Measurements from ENCODE around the gene RPL31.

RPL31 gene

DNA sequence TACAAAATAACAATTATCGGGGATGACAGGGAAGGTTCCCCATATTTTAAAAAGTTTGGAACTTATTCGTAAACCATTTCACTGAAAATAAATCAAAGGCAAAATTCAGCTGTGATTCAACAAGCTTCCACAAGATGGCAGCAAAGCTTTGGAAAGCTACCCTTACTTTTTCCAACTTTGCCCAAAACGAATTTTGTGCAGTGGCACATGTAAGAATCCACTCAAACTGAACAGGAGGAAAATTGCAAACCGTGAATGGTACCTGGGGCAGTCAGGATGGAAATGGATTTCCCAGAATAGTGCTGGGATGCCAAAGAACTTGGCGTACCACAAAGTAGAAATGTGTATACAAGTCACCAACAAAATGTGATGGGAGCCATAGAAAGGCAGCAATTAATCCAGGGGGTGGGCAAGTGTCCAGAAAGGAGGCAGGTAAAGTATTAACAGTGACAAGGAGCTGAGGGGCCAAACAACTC, 10.7 kb downstream of the RPL31 start:
- peak in 21 of 42 donors; percentile 21 to 85 (median 55) for DNase-seq
- intact Hi-C loops (cut with DNase I): loop anchor here (2.0 to 5.0 kb wide), 2 partner anchors 140 to 195 kb away; no protein-coding TSS in a partner anchor

DNA sequence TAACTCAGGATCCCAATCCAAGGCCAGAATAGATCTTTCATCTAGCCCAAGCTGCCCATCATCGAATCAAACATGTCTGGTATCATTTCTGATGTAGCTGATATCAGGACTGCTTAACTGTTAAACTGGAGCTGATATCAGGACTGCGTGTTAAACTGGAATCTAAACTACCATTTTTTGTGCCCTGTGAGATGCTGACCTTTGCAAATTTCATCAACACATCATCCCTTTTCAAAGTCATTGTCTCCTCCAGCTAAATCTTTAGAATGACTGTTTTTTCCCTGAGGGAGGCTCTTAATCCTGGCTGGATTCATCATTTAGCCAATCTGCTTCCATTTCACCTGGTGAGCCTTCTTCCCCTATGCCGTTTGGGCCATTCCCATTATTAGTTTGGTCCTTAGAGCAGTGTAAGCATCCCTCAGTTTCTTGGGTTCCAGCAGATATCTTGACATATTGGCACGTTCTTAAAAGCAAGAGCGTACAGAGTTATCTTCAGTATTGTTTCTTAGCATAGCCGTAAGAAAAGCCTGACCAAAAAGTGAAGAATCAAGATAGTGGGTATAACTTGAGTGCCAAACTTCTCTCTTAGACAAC, 12.3 kb downstream of the RPL31 start:
- intact Hi-C loops (cut with DNase I): loop anchor here (5.0 kb wide), 1 partner anchor 193 kb away; no protein-coding TSS in a partner anchor
- no peak for DNase-seq

DNA sequence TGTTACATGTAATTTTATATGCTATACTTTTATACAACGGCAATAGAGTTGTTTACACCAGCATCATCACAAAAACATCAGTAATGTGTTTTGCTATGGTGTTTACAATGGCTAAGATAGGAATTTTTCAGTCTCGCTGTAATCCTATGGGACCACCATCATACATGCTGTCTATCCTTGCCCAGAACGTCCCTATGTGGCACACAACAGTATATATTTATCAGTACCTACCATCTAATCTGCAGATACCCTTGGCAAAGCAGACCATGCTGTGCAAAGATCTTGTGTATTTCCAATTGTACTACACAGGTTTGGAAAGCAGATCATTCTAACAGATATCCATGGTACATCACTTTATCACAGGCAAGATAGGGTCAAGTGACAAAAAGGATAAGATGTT, 15.3 kb downstream of the RPL31 start:
- intact Hi-C loops (cut with DNase I): no loop called here

DNA sequence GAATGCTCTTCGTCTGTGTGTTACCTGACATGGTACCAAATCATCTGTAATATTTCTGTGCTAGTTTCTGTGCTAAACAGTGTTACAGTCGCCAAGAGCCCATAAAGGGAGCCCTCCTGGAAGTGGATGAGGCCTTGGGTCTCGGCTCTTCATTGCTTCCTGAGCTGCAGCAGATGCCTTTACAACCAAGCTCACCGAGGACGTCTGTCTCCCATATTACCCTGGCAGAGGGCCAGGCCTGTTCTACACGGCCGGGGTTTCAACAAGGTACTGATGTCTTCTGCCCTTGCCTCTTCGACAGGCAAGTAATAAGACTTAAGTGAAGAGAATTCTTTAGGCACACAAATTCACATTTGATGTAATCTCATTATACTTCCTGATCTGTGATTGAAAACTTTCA, 16.8 kb downstream of the RPL31 start:
- peak in 2 of 42 donors; percentile 6 to 43 for DNase-seq
- intact Hi-C loops (cut with DNase I): no loop called here

More for the DNA sequence above, 15.3 kb downstream of the RPL31 start:
- no peak for DNase-seq

DNA sequence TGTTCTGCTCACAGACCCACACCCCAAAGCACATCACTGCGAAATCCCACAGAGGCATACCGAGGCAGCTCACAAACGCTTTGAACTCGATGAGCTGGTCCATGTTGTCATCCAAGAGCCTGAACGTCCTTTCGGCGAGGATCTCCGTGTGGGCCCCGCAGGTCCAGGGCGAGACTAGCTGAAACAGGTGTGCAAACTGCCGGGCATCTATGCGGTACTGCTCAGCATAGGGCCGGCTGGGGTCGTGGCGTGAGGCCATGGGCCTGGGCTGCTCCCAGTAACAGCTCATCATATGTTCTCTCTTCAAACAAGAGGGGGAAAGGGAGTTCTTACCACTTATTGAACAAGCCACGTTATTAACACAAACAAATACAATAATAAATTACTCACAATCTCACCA, 20.1 kb downstream of the RPL31 start:
- peak in 4 of 42 donors; percentile 8 to 41 (median 28) for DNase-seq
- intact Hi-C loops (cut with DNase I): no loop called here

DNA sequence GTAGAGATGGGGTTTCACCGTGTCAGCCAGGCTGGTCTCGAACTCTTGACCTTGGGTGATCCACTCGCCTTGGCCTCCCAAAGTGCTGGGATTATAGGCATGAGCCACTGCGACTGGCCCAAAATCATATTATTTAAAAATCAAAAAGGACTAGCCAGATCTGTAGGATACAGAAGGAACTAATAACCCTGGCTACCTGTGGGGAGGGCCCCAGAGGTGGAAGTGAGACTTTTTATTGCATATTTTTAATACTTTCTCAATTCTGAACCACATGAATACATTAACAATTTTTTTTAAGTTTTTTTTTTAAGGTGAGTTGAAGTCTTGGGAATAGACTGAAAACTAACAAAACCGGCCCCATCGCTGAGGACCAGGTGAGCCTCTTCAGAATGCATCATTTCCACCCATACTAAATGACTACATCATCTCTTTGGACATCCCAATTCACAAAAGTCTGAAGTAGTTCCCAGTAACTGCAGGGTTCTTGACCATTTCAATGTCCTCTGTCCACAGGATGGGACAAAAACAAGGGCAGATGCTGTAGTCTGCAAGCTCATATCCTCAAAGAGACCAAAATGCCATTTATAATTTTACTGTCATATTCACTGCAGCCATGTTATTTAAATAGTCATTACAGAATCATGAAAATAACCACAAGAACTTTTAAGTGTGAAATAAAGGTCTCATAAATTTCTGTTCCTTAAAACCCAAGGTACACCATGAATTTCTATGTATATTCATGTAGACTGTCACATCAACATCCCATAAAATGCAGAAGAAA, 21.4 kb downstream of the RPL31 start:
- DNase-seq: peak in 1 of 42 donors; percentile 8
- intact Hi-C loops (cut with DNase I): no loop called here

DNA sequence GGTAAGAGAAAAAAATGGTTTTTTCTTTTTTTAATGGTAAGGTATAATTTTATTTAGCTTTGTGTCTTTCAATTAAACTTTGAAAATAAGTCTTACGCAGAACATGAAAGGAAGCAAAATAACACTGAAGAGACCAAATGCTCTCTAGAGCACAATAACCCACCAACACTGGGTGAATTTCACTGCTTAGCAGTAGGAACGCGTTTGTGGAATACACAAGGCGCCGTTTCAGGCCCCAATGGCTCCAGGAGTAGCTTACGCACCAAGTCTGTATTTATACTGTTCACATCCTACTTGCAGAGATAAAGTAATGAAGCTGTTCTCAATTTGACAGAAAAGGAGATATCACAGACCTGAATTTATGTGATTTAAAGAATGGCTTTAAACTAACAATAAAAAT, 23.5 kb downstream of the RPL31 start:
- peak in 1 of 42 donors; percentile 2 for DNase-seq
- intact Hi-C loops (cut with DNase I): no loop called here

DNA sequence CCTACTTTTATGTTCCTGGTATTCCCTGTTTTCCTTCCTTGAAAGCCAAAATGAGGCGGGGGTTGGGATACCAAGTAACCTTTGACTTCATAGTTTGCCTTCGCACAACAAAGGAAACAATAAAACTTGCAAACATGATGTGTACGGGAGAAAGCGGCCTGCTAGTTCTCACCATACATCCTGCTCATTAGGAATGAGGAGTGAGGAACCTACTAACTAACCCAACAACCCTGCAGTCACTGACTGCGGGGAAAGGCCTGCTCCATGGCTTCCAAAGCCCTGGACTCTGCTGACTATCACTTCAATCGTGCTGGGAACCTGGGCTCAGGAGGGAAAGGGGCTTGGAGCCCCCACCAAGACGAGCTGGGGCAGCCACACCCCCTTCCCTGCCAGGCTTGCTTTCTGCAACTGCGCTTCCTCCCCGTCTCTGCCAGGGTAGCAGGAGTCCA, 24.2 kb downstream of the RPL31 start:
- DNase-seq: no peak
- intact Hi-C loops (cut with DNase I): no loop called here

DNA sequence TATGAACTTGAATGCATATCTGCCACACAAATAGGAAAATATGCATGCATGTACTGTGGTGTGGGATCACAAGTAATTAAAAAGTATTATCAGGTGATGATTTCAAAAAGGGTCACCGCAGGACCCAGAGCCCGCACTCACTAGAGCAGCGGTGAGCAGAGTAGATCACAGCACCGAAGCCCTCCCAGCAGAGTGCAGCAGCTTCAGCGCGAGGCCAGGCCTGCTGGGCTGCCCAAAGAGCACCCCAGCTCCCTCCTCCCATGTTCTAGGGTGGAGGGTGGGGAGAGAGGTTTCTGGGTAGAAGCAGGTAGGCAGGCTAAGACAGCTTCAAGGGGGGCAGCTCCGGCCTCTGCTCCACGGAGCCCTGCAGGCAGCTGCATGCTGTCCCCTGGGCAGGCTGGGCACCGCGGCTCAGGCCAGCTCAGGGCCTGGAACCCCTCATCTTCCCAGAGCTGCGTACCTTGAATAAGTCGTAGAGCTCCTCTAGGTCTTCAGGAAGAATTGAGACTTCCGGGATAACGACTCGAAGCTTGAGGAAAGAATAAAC, 24.9 kb downstream of the RPL31 start:
- DNase-seq: no peak
- intact Hi-C loops (cut with DNase I): no loop called here

DNA sequence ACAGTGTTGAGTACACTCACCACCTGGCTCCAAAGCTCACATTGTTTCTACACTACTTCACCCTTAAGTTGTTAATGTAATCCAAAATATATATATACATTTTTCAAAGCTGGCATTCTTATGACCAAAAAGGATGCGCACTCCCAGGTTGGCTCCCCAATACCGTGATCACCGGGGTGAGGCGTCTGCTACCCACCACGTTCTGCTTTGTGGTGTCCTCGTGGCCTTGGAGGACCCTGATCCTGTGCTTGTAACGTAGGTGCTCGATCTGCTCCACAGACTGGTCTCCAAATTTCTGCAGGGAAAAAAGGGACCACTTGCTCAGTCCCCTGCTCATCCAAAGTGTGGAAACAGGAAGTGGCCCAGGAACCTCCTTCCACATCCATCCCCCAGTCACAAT, 25.8 kb downstream of the RPL31 start:
- no peak for DNase-seq
- intact Hi-C loops (cut with DNase I): no loop called here

DNA sequence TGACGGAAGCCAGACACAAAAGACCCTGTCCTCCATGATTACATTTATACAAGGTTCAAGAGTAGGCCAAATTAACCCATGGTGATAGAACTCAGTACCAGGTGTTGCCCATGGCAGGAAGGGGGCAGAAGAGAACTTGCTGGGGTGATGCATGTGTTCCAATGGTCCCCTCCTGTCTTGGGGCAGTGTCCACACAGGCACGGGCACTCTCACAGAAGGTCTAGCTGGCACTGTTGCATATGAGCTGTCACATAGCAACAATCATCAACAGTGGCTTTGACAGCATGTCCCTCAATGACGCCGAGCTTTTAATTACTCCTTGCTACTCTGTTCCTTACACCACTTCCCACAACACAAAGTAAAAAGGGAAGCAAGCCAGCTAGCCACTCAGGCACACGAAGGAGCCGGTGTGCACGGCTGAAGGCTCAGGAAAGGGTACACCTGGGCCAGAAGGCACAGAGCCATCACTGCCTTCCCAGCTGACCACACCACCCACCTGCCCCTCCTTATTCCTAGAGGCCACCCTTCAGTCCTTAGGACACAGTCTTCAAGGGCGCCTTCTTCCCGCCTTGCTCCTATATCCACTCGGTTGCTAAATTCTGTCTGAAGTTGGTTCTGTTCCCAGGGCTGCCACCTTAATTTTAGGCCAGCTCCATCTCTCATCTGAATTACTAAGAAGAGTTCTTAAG, 28.9 kb downstream of the RPL31 start:
- intact Hi-C loops (cut with DNase I): no loop called here
- no peak for DNase-seq

DNA sequence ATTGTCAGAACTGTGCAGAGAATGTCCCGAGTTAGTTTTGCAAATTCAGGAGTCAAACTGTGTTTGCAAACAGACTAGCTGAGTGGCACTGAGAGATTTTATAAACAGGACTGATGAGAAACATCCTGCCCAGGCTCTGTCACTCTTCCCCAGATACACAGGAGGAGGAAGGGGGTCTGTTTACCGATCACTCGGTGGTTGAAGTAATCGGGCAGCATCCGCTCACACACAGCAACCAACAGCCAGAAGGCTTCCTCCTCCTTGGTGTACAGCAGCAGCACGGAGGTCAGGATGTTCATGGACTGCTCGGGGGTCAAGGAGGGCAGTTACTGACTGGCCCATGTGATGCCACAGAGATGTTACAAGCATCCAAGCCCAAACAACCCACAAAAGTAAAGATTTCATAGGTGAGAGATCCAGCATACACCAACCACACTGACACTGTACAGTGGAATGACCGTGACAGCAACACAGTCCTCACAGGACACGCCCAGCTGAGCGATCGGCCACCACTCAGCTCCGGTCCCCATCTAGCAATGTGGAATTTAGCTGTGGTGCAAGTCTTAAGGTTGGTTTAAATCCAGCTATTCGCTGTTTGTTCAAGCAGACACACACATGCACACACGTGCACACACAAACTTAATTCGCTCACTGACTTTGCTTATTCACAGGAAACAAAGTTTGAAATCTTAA, 30.1 kb downstream of the RPL31 start:
- peak in 1 of 42 donors; percentile 35 for DNase-seq
- intact Hi-C loops (cut with DNase I): no loop called here

DNA sequence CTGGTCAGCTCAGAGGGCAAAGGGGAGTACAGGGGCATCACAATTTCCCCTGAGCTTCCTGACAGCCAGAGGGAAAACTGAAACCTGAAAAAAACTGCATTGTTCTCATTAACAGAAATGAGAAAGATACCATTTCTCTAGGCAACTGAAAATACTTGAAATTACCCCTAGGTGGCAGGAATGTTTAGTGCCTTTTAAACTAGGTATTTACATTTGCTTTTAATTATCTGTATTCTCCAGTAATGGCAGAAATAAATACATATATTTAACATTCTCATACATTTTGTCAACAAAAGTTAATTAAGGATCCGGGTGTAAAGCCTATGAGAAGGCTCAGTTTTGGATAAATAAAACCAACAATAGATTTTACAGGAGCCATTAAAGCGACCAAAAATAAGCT, 34.5 kb downstream of the RPL31 start:
- intact Hi-C loops (cut with DNase I): no loop called here
- no peak for DNase-seq

DNA sequence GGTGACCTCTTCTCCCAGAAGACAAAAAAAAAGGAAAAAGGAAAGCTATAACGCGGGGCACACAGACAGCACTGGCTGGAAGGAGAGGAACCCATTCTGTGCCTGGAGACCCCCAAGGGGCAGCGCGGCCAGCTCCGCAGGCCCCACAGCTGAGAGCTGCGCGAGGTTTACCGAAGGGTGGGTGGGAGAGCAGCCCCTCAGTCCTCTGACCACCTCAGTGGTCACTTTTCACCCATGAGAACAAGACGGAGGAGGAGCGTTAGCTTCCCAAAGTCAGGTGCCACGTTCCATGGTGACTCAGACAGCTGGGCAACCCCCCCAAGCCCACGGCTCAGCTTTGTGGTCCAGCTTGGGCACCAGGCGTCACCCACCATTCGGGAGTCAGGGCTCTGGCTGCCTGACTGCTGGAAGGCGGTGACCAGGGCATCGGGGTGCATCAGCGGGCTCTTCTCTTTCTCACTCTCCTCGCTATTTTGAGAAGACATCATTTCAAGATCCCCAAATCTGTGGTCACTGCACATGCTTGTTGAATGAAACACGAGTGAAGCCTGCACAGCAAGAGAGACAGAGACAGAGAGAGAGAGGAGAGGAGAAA, 35.2 kb downstream of the RPL31 start:
- intact Hi-C loops (cut with DNase I): no loop called here
- peak in 1 of 42 donors; percentile 33 for DNase-seq

DNA sequence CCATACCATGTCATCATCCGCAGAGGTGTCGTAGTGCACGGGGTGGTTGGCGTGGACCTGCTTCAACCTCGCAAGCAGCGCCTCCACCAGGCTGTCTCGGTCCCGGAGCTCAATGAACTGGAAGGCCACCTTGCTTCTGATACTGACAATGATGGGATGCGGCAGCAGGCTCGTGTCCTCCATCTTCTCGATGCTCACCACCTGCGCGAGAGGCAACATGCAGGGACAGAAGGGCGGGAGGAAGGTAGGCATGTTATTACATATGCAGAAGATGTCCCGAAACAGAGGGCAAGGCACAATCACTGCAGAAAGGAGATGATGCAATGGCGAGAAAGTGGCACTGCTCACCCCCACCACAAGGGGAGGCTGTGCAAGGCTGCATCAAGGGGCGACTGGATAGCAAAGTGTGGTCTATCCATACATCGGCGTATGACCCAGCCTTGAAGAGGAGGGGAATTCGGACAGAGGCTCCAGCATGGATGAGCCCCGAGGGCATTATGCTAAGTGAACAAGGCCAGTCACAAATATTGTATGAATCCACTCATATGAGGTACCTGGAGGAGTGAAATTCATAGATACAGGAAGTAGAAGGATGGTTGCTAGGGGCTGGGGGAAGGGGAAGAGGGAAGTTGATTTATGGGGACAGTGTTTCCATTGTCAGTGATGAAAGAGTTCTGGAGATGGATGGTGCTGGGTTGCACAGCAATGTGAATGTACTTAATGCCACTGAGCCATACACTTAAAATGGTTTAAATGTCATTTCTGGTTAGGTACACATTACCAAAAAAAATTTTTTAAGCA, 36.6 kb downstream of the RPL31 start:
- peak in 1 of 42 donors; percentile 37 for DNase-seq

DNA sequence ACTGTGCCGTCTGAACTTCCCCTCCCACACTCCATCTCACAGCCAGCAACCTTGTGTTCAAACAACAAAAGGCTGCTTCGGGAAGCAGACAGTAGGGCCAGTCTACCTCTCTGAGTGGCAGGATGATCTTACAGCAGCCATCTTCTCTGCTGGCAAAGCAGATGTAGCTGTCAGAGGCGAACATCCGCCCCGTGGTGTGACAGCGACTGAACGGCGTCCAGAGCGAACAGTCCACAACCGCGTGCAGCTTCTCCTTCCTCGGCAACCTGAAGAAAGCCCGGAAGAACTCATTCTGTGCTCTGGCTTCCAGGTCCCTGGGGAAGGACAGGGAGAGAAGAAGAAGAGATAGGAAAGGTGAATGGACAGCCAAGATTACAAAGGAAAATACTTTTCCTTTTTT, 38.0 kb downstream of the RPL31 start:
- DNase-seq: no peak
- intact Hi-C loops (cut with DNase I): no loop called here

More for the DNA sequence above, 36.6 kb downstream of the RPL31 start:
- intact Hi-C loops (cut with DNase I): no loop called here

DNA sequence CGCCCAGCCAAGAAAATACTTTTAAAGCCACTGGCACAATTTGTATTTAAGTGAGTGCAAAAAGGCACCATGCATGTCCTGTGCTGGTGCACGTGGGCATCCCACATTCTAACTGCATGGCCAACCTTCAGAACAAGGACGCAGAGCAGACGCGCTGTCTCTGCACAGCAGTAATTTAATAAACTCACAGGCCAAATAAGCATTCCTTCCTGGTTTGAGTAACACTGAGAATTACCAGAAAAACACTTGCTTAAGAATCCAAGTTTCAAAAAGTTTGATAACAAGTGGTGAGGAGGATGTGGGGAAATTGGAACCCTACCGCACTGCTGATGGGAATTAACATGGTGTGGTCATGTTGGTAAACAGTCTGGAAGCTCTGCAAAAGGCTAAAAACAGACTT, 38.7 kb downstream of the RPL31 start:
- intact Hi-C loops (cut with DNase I): no loop called here
- DNase-seq: peak in 6 of 42 donors; percentile 15 to 54 (median 24)

DNA sequence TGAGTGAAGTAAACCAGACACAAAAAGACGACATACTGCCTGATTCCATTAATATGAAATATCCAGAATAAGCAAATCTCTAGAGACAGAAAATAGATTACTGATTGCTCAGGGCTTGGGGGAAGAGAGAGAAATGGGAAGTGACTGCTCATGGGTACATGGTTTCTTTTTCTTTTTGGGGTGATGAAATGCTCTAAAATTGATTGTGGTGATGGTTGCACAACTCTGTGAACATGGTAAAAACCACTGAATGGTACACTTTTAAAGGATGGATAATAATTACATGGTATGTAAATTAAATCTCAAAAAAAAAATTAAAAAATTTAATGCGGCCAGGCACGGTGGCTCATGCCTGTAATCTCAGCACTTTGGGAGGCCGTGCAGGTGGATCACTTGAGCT, 39.3 kb downstream of the RPL31 start:
- DNase-seq: peak in 1 of 42 donors; percentile 18
- intact Hi-C loops (cut with DNase I): no loop called here

Data from head of caudate nucleus (tissue), 42 donors.